ENCODE data around the gene RCAN3.
A peak's percentile ranks its signal among the peaks of the same experiment; 100 is the strongest.

Gene RCAN3

DNA sequence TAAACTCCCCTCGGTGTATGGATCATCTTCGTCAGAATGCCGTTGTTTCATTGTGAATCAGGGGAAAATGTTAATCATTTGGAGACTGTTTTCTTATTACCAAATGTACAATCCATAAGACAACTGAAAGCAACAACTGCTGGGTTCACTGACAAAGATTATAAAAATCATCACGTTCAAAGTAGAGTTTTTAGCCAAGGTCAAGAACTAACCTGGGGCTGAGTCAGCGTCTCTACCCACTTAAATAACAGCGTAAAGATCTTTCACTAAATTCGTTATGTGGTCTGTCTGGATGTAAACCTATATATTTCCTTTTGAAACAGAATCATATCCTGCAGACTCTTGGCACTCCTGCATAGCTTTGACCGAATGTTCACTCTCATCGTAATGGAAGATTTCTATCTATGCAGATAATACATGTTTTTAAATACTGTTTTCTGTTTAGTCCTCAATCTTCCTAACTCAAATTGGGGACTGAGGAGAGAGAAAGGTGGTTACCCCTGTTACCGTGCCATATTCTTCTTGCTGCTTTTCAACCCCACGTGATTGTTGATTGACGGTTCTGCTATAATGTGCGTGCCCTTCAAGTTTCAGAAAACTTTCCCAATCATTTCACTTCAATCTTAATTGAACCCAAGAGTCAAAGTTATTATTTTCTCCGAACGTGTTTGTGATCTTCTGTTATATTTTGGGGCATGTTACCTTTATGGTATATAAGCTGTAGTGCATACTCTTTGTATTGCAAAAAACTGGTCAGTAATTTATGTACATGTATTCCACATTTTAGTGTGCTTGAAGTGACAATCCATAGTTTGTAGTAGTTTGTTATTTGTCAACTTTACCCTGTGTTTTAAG lies 37.6 kb downstream of the RCAN3 start:
- H3K27me3 ChIP-seq: no peaks in the 10 kb centered on the region
- H3K36me3 ChIP-seq: no peaks in the 10 kb centered on the region
- H3K9me3 ChIP-seq: no peaks in the 10 kb centered on the region
- H3K4me3 ChIP-seq (ENCODE audit: low read depth, low read length): no peak overlapping the region
- TF ChIP-seq, protein P1, sequence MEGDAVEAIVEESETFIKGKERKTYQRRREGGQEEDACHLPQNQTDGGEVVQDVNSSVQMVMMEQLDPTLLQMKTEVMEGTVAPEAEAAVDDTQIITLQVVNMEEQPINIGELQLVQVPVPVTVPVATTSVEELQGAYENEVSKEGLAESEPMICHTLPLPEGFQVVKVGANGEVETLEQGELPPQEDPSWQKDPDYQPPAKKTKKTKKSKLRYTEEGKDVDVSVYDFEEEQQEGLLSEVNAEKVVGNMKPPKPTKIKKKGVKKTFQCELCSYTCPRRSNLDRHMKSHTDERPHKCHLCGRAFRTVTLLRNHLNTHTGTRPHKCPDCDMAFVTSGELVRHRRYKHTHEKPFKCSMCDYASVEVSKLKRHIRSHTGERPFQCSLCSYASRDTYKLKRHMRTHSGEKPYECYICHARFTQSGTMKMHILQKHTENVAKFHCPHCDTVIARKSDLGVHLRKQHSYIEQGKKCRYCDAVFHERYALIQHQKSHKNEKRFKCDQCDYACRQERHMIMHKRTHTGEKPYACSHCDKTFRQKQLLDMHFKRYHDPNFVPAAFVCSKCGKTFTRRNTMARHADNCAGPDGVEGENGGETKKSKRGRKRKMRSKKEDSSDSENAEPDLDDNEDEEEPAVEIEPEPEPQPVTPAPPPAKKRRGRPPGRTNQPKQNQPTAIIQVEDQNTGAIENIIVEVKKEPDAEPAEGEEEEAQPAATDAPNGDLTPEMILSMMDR (IDR thresholded peaks at IDR 0.05; ENCODE audit: low read depth, low read length): no peak
- no peak for DNase-seq
- no peaks in the 10 kb centered on the region for H3K4me1 ChIP-seq

DNA sequence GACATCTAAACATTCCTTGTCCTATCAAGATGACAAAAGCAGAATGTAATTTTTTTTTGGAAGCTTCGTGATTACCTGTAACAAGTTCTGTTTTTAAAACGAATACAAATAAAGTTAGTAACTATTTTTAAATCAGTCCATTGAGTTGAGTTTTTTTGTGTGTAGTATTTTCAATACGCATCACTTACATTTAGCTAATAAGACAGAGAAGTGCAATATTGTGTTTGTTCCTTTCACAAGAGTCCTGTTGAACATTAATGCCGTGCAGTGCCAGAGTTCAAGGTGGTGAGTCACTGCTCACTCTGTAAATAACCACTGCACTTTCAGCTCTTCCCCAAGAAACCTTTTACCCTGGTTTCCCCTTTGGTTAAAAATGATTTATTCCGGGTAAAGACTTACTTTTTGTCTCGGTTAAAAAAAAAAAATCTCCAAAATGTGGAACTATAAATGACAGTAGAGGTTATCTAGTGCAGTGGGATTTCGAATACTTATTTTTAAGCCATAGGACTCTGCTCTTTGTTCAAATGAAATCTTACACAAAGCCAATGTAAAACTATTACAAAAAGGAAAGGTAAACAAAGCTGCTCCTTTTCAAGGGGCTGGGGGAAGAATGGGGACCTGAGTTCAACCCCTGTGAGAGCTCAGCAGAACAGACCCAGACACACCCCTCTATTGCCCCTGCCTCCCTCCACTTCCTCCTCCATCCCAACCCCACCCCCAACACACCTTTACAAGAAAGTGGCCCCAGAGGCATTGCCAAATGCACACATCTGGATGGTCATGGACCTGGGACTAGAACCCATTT lies 38.5 kb downstream of the RCAN3 start:
- no peak for DNase-seq
- Histone ChIP-seq H3K27me3 (no peaks in the 10 kb centered on the region), H3K9me3 (no peaks in the 10 kb centered on the region), H3K36me3 (no peaks in the 10 kb centered on the region), H3K4me3 (ENCODE audit: low read depth, low read length) (no peak overlapping the region), H3K4me1 (no peaks in the 10 kb centered on the region)
- TF ChIP-seq, protein P1 (IDR thresholded peaks at IDR 0.05; ENCODE audit: low read depth, low read length): no peak

DNA sequence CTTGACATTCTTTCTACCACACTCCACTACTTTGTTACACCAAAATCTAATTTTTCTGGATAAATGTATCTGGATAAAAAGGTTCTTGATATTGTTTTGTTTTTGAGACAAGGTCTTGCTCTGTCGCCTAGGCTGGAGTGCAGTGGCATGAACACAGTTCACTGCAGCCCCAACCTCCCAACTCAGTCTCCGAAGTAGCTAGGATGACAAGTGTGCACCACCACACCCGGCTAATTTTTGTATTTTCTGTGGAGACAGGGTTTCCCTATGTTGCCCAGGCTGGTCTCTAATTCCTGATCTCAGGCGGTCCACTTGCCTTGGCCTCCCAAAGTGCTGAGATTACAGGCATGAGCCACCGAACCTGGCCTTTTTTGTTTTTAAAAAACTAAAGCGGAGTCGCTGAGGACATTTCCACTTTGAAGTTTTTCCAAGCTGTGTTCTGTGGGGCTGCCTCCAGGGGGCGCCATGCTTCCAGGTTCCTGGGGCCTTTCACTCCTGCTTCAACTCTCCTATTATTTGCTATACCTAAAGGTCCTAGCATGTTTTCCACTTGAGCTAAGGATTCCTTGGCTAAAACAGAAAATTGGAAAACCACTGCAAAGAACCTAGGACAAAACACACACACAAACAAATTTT lies 39.2 kb downstream of the RCAN3 start:
- TF ChIP-seq, protein P1 (IDR thresholded peaks at IDR 0.05; ENCODE audit: low read depth, low read length): peak; percentile 38
- no peaks in the 10 kb centered on the region for H3K36me3 ChIP-seq
- no peak overlapping the region for H3K4me3 ChIP-seq (ENCODE audit: low read depth, low read length)
- no peaks in the 10 kb centered on the region for H3K27me3 ChIP-seq
- DNase-seq: no peak
- H3K4me1 ChIP-seq: no peaks in the 10 kb centered on the region
- no peaks in the 10 kb centered on the region for H3K9me3 ChIP-seq

DNA sequence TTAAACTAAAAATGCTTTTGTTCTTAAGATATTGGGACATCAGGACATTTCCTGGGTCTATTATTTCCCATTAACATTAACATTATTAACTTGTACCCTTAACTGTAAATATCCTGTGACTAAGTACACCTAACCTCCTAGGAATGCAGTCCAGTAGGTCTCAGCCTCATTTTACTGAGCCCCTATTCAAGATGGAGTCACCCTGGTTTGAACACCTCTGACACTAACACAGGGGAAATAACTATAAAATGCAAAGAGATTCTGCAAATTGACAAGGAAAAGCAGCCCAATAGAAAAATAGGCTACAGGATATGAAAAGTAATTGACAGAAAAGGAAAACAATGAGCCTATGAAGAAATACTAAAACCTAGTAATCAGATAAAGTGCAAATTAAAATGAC lies 41.6 kb downstream of the RCAN3 start:
- no peaks in the 10 kb centered on the region for H3K4me1 ChIP-seq
- no peak for DNase-seq
- TF ChIP-seq, protein P1 (IDR thresholded peaks at IDR 0.05; ENCODE audit: low read depth, low read length): no peak

DNA sequence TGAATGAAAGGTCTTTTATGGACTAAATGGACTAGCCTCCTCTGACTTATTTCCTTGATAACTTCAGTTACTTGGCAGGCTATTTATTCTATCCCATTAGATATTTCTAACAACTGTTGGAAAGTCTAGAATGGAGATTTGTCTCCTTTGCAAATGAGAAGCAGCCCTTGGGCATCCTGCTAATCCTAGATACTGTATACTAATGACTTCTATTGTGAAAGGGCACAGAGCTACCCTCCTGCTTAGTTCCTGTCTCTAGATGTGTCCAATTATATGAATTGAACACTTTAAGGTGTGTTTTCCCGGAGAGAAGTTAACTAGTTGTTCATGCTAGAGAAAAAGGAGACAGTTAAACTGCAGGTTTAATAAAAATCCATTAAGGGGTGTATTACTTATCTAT lies 43.0 kb downstream of the RCAN3 start:
- no peaks in the 10 kb centered on the region for H3K9me3 ChIP-seq
- TF ChIP-seq, protein P1 (IDR thresholded peaks at IDR 0.05; ENCODE audit: low read depth, low read length): no peak
- no peaks in the 10 kb centered on the region for H3K27me3 ChIP-seq
- H3K4me1 ChIP-seq: no peaks in the 10 kb centered on the region
- H3K4me3 ChIP-seq (ENCODE audit: low read depth, low read length): no peak overlapping the region
- no peak for DNase-seq
- H3K36me3 ChIP-seq: no peaks in the 10 kb centered on the region

More for the DNA sequence above, 41.6 kb downstream of the RCAN3 start:
- Histone ChIP-seq H3K9me3 (no peaks in the 10 kb centered on the region), H3K27me3 (no peaks in the 10 kb centered on the region), H3K4me3 (ENCODE audit: low read depth, low read length) (no peak overlapping the region), H3K36me3 (no peaks in the 10 kb centered on the region)
